Activated B cell treated with CpG ODN at 0.5 μM for 24 hours (primary cell): ENCODE measurements around the gene SELPLG. TPM values are rescaled to one million over a fixed set of nuclear protein-coding genes. Genes with fewer than 3 reads are reported as not detected.
A peak's percentile ranks its signal among the peaks of the same experiment; 100 is the strongest.

Experiments used
- ATAC-seq: fragments of 200-7000 bp; cut with Tn5 transposase; one replicate; pipeline ENCODE4 v1.10.0; 2021; ENCODE audit warnings: low read depth, mild to moderate bottlenecking, moderate library complexity
- CTCF ChIA-PET: fragments of 350-600 bp; sonication (Branson Sonifier 250); formaldehyde crosslinking; loops from one replicate; lab custom pipeline; 2021; ENCODE audit warnings: antibody characterized with exemption; lab: Charles Lee
- POLR2A ChIA-PET: fragments of 350-600 bp; sonication (Branson Sonifier 250); formaldehyde crosslinking; loops from one replicate; lab custom pipeline; 2021; ENCODE audit warnings: antibody characterized with exemption; lab: Charles Lee
- DNase-seq: peaks from one replicate; pipeline ENCODE4 v3.0.0; 2022
- H3K27ac Mint-ChIP-seq: one replicate; pipeline ENCODE4 v1.8.0; 2020; ENCODE audit warnings: mixed read lengths
- H3K27me3 Mint-ChIP-seq: one replicate; pipeline ENCODE4 v1.8.0; 2021; ENCODE audit warnings: mixed read lengths
- H3K36me3 Mint-ChIP-seq: one replicate; pipeline ENCODE4 v1.8.0; 2021; ENCODE audit warnings: low read depth, mixed read lengths
- H3K4me1 Mint-ChIP-seq: one replicate; pipeline ENCODE4 v1.8.0; 2021; ENCODE audit warnings: mixed read lengths
- H3K4me3 Mint-ChIP-seq: one replicate; pipeline ENCODE4 v1.8.0; 2020; ENCODE audit warnings: mild to moderate bottlenecking, mixed read lengths
- H3K9me3 Mint-ChIP-seq: one replicate; pipeline ENCODE4 v1.8.0; 2020; ENCODE audit warnings: mixed read lengths
- CTCF ChIP-seq: fragments of 200-600 bp; IDR thresholded peaks from one replicate; pipeline ENCODE4 v1.8.0; 2022; ENCODE audit warnings: antibody characterized with exemption, mild to moderate bottlenecking
- intact Hi-C: fragments of 100-400 bp; cut with micrococcal nuclease; formaldehyde crosslinking; loops from one replicate; pipeline ENCODE4 v1.15.1; 2024
- total RNA-seq: library from RNA; stranded (reverse); gene quantifications from 2 replicates; pipeline ENCODE4 v1.2.3, GENCODE V29; 2022

Gene SELPLG
- total RNA-seq, 1 donor from 2014 or later = 1.8 TPM

GRCh38 chr12:108573317-108573716 lies 60.4 kb downstream of the SELPLG start:
- H3K9me3 Mint-ChIP-seq = no peaks in the 10 kb centered on the region
- H3K27me3 Mint-ChIP-seq = no peaks in the 10 kb centered on the region
- H3K4me1 Mint-ChIP-seq = peaks cover 66% of the 10 kb centered on the region
- peak overlapping the region; percentile 85 for H3K27ac Mint-ChIP-seq
- CTCF ChIA-PET = interaction anchor here (1.5 to 14.5 kb wide), 6 partner anchors 37 to 229 kb away, joined by 3 to 338 read pairs (median 14); no protein-coding TSS in a partner anchor
- H3K4me3 Mint-ChIP-seq = no peak overlapping the region
- ATAC-seq (no peak), DNase-seq (no peak)
- H3K36me3 Mint-ChIP-seq = peaks cover 22% of the 10 kb centered on the region
- POLR2A ChIA-PET = interaction anchor here (0.7 to 10.6 kb wide), 4 partner anchors 11 to 64 kb away, joined by 5 to 158 read pairs (median 8); partner anchors contain the start of genes ISCU and SELPLG
- TF ChIP-seq CTCF = no peak
- intact Hi-C loops = no loop called here

GRCh38 chr12:108572166-108572790 lies 61.4 kb downstream of the SELPLG start:
- POLR2A ChIA-PET = interaction anchor here (1.0 to 10.6 kb wide), 3 partner anchors 11 to 61 kb away, joined by 3 to 158 read pairs (median 7); partner anchors contain the start of genes SART3 and SELPLG
- peaks cover 76% of the 10 kb centered on the region for H3K4me1 Mint-ChIP-seq
- peak overlapping the region; percentile 51 for H3K4me3 Mint-ChIP-seq
- CTCF ChIA-PET = interaction anchor here (0.9 to 14.5 kb wide), 8 partner anchors 10 to 230 kb away, joined by 3 to 338 read pairs (median 6); partner anchors contain the start of gene ISCU
- intact Hi-C loops = no loop called here
- peak overlapping the region; percentile 85 for H3K27ac Mint-ChIP-seq
- H3K9me3 Mint-ChIP-seq = no peaks in the 10 kb centered on the region
- DNase-seq (no peak), ATAC-seq (peak; percentile 47)
- H3K36me3 Mint-ChIP-seq = peaks cover 32% of the 10 kb centered on the region
- no peaks in the 10 kb centered on the region for H3K27me3 Mint-ChIP-seq
- TF ChIP-seq CTCF = no peak

Other genes starting within 250 kb of the SELPLG start
- 7.7 and 11.2 TPM in 2 replicates for gene FICD, start 118.6 kb downstream of the SELPLG start, total RNA-seq
- gene SART3, start 72.7 kb downstream of the SELPLG start, total RNA-seq = 88.4 and 107 TPM in 2 replicates
- 114 and 117 TPM in 2 replicates for gene ISCU, start 71.3 kb downstream of the SELPLG start, total RNA-seq
- gene TMEM119, start 35.8 kb downstream of the SELPLG start, total RNA-seq = not detected in 2 replicates
- gene CORO1C, start 97.6 kb upstream of the SELPLG start, total RNA-seq = 68.3 and 69.4 TPM in 2 replicates
- gene SSH1, start 223.7 kb upstream of the SELPLG start, total RNA-seq = 19.8 and 21.4 TPM in 2 replicates
- not detected in 2 replicates for gene DAO, start 246.2 kb upstream of the SELPLG start, total RNA-seq